DMS53 treated with DMSO at 0.1 percent for 48 hours (cell line): Measurements from ENCODE around the gene ADD1.

Source experiments
- DNase-seq: peaks from one replicate; lab custom pipeline; 2025; ENCODE audit not compliant: unreplicated experiment; lab: John Stamatoyannopoulos, UW

Gene ADD1

DNA sequence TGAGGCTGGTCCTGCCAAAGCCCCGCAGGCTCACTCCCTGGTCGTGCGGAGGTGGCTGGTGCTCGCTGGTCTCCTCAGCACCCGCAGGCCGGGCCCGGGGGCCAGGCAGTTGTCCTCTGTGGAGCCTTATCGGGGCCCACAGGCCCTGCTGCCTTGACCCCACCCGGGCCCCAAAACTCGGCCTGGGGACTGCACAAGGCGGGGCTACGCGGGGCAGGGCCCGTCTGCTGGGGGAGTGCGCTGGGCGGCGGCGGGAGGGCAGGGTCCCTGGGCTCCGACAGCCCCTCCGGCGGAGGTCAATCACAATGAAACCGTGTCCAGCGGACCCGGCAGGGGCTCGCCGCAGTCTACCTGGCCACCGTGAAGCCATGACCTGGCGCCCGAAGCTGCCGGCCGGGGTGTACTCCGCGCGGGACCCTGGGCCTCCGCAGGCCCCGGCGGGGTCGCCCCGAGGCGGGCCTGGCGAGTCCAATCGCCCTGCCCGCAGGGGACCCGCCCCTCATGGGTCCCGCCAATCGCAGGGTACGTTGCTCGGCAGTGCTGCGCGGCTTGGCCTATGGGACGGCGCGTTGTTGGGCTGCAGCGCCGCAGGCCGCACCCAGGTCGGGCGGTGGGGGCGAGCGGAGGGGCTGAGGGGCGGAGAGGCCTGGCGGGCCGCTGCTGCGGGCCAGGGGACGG is at the start of gene ADD1:
Gene ADD1 (plus strand): TSS at position 582 of the 678 bp plus-strand sequence. CDS start 32,072 bp downstream, outside the sequence.
- peak; percentile 83 for DNase-seq

DNA sequence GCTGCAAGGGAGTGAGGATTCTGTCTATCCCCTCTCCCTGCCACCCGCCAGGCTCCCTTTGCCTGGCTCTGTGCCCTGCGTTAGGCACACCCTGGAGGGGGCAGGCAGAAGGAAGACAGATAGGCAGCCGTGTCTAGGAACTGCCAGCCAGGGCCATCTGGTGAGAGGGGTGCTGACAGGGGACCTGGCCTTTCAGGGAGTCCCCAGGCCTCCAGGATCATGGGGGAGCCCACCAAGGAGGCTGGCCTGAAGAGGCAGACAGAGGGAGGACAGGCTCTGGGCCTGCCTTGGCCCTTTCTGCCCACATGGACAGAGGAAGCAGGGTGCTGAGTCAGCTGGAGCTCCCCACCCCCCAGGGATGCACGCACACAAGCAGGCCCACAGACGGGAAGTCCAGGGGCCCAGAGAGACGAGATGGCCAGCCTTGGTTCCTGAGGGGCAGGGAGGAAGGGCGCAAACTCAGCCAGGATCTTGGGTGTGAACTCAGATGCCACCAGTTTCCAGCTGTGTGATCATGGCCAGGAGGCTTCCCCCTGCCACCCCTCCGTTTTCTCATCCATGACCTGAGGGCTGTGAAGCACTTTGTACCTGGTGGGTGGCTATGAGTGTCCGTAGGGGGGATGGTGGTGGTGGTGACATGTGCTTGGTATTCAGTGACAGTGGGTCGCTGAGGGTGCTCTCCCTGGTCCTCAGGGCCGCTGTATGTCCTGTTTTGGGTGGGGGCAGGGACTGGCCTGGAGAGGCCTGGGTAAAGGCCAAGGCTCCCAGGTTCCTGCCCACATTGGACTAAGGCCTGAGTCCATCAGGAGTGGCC is 49.0 kb upstream of the ADD1 start:
- DNase-seq: no peak

DNA sequence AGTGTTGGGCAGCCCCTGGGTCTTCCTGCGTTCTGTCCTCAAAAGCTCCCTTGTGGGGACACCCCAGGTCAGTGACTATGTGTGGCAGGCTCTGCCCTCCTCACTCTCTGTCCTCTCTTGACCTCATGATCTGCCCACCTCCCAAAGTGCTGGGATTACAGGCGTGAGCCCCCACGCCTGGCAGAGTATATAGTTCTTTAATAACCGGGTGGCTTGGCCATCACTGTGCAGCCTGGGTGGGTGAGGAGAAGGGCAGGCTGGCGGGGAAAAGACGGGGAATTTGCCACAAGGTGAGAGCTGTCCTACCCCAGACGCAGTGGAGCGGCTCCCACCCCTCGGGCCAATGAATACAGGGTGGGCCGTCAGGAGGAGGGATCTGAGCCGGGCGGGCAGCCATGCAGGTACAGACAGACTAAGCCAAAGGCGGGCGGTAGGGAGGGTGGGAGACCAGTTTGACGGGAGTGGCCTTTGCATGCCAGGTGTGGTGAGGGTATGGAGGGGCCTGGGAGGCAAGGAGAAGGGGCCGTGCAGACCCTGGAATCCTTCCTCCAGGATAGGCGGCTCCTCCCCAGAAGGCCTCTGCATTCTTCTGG is 48.2 kb upstream of the ADD1 start:
- DNase-seq: no peak

DNA sequence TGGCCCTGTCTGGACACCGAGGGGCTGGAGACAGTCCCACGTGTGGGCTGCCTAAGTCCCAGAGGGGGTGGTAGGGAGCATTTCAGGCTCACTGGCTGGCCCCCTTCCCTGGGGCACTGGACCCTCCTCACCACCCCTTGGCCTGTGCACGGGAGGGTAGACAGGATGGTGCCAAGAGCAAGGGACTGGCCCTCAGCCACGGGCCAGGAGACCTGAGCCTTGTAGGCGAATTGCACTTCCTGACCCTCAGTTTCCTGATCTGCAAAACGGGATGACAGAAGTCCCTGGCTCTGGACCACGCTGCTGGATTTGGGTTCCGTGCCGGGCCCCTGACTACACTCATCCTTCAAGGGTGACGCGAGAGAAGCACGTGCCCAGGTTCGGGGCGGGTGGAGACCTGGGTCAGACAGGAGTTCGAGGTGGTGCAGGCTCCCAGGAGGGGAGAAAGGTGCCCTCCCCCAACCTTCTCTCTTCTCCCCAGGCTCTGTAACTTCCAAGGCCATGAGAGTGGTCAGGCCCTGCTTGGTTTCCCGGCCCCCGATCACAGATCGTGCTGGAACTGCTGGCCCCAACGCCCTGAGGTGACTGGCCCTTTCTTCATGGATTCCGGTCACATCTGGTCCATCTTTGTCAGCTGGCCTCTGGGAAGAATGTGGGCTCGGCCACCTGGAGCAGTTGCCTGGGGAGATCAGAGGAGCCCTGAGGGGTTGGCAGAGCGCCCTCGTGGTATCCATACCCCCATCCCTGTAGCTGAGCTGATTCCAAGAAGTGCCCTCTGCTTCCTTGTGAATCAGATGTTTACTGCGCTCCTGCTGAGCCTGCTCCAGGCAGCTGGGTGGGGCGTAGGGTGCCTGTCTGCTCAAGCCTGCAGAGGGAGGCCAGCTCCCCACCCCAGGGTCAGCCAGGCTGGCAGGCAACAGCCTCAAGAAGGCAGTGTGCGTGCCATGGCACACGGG is 47.5 kb upstream of the ADD1 start:
- no peak for DNase-seq

GRCh38 chr4:2796849-2797544 is 46.6 kb upstream of the ADD1 start:
- DNase-seq: no peak

DNA sequence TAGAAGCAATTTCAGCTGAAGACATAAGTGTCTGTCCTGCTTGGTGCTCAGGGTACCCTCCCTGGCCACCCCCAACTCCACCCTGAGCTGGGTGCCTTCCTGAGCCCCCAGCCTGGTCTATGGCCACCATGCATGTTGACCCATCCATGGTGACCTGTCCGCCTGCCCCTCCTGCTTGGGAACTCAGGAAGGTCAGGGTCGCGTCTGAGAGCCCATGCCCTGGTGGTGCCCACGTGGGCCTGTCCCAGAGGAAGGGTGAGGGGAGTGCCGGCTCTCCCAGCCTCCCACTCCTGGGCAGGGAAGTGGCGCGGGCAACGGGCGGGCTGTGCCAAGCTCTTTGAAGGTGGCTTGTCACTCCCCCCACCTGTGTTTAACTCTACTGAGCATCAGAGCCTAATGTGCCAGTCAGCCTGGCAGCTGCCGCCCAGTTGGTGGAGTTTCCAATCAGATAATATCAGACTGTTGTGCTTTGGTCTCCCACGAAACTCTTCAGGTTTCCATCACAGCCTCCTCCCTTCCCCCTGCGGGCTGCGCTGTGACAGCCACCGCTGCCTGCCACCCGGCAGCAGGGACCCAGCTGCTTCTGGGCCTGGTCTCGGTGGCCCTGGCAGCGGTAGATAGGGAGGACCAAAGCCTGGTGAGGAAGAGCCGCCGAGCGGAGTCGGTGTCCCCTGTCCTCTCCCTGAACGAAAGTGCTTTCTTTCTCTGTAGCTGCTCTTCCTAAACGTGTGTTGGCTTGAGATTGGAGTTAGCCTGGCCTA is 45.9 kb upstream of the ADD1 start:
- no peak for DNase-seq

GRCh38 chr4:2798399-2799223 is 45.0 kb upstream of the ADD1 start:
- DNase-seq: no peak

GRCh38 chr4:2799224-2799911 is 44.3 kb upstream of the ADD1 start:
- DNase-seq: no peak

GRCh38 chr4:2799971-2800690 is 43.5 kb upstream of the ADD1 start:
- no peak for DNase-seq

DNA sequence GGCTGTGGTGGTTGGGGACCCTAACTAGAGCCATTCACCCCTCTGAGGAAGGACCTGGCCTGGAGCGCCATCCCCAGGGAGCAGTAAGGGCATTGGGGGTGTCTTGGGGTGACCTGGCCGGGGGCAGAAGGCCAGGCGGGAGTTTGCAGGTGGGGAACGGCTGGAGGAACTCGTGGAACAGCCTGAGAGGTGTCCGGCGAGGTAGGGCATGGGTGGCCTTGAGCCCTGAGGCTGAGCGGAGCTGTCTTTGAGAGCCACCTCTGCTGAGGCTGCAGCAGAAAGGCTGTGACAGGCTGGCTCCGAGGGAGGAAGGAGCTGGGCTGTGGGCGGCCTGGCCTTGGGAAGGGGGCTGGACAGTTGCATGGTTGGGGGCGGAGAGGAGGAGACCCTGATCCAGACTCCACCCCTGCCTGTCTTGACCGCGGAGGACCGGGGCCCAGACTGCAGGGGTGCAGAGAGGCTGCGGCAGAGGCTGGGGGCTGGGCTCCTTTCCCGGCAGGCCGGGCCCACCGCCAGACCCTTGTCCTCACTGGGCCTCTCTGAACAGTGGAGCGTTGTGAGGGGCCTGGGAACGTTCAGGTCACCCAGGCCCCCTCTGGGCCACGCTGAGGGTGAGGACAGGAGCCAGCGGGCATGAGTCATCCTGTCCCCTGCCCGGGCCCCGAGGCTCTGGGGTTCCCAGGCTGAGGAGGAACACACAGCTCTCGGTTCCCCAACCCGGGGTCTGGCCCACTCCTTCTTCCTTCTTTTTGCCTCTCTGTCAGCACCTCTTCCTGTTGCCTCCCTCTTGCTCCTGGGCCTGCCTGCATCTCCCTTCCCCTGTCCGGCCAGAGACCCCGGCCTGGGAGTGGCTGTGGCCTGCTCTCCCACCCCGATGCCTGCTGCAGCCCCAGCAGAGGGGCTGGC is 42.7 kb upstream of the ADD1 start:
- DNase-seq: no peak

DNA sequence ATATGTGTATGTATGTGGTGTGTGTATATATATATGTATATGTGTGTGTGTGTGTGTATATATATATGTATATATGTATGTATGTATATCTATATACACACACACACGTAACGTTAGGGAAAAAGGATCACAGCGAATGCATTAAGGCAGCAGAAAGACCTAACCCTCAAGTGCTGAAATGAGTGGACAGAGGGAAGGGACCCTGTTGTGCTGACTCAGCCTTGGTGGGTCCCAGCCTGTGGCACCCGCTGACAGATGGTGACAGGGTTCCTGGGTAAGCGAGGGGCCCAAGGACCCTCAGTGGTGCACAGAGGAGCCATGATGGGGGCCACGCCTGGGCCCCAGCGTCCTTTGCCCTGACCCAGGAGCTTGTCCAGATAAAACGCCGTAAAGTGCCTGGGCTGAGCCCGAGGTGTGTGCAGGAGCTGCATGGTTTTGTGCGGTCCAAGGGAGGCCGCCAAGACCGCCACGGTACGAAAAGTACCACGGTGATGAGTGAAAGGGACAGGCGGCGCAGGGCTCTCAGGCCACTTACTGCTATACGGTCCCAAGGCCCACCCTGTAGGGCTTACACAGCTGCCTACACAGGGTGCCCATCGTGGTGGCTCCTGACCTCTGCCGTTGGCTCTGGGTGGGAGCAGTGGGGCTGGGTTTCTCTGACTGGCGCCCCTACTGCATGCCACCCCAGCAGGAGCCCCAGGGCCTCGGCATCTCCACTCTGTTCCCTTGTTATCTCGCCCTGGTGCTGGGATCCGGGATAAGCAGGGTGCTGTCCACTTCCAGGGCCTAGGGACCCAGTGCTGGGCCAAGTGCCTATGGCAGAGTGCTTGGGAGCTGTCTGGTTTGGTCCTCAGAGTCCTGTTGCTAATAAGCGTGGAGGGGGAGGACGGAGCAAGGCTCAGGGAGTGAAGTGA is 40.8 kb upstream of the ADD1 start:
- no peak for DNase-seq

DNA sequence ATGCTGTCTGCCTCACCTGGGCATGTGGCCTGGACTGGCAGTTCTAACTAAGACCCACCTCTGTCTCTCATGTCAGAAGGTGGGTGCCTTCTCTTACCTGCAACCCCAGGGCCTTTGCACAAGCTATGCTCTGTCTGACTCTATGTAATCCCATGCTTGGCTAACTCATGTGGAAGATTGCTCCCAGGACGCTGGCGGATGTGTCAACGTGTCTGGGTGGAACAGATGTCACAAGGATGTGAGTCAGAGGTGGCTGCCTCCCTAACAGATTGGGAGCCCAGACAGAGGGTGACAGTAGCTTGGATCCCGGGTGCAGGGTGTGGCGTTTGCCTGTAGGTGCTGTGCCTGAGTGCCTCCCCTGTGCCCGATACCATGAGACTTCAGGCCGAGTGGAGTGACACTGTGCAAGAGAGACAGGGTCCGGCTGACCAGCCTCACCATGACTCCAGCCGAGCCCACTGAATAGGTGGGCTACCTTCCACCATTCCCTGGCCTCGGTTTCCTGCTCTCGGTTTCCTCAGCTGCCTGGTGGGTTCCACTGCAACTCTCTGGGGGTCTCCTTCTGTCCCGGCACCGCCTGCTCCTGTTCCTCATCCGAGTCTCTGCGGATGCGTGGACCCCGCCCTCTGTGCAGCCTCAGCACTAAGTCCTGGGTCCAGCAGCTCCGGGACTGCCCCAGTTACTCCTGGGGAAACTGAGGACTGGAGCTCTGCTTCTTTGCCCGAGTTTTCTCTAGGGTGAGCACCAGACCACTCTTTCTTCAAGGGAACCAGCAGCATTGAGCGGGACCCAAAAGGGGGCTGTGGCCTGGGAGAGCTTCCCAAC is 39.8 kb upstream of the ADD1 start:
- DNase-seq: no peak

GRCh38 chr4:2804449-2804972 is 39.1 kb upstream of the ADD1 start:
- DNase-seq: no peak

- no peak for DNase-seq
Observed at GRCh38 chr4:2804973-2805501, 38.6 kb upstream of the ADD1 start.
